Muscle layer of duodenum (tissue), 2 donors: ENCODE results near the gene GUCY2C.

Experiments used
- H3K27ac ChIP-seq: one replicate; pipeline ENCODE4 v1.7.0; 2013; ENCODE audit warnings: mild to moderate bottlenecking, low read length
- H3K27me3 ChIP-seq: one replicate; pipeline ENCODE4 v1.7.0; 2013; ENCODE audit warnings: low read depth, mild to moderate bottlenecking, control low read depth, low read length
- H3K36me3 ChIP-seq, 2 donors: one replicate each; pipeline ENCODE4 v1.7.0; 2013; ENCODE audit warnings: low read length in 2 of 2, control low read depth in 1 of 2, mild to moderate bottlenecking in 1 of 2; ENCODE audit not compliant: insufficient read depth in 2 of 2, control insufficient read depth in 1 of 2
- H3K4me1 ChIP-seq, 2 donors: one replicate each; pipeline ENCODE4 v1.7.0; 2013; ENCODE audit warnings: low read length in 2 of 2, mild to moderate bottlenecking in 2 of 2, control low read depth in 1 of 2, moderate library complexity in 1 of 2; ENCODE audit not compliant: insufficient read depth in 2 of 2, control insufficient read depth in 1 of 2
- H3K4me3 ChIP-seq, 2 donors: one replicate each; pipeline ENCODE4 v1.7.0; 2013; ENCODE audit warnings: low read length in 2 of 2, low read depth in 1 of 2, mild to moderate bottlenecking in 1 of 2
- H3K9me3 ChIP-seq, 2 donors: one replicate each; pipeline ENCODE4 v1.7.0; 2013; ENCODE audit warnings: low read length in 2 of 2, control low read depth in 1 of 2, mild to moderate bottlenecking in 1 of 2; ENCODE audit not compliant: control insufficient read depth in 1 of 2
- donor health status: healthy.

GUCY2C gene

DNA sequence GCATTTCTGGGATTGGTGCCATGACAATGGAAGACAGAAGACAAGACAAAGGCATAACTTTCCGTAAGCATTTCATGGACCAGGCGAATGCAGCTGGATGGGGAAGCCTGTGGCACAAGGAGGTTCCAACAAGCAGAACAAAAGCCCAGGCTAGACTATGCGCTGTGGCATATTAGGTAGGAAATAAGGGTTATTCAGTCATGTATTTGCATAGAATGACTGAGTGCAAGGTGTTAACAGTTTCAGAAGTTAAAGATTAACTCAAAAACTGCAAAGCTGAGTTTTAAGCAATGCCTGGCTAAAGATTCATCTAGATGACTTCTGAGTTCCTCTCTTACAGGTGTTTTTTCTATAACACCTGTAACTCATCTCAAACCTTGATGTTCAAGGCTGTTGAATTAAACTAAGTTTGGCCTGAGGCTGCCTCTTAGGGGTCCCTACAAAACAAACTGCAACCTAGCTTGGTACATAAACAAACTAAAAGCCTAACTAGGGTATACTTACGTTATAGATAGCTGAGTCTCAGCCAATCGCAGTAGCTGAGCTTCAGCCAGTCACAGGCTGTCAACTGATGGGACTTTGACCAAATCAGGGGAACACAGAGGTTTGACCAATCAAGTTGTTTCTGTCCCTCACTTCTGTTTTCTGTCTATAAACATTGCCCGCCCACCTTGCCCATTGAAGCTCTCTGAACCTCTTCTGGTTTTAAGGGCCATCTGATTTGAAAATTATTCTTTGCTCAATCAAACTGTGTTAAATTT, 76.5 kb downstream of the GUCY2C start:
- no peaks in the 10 kb centered on the region for H3K27me3 ChIP-seq
- no peak overlapping the region for H3K27ac ChIP-seq
- peaks cover 0 to 5% of the 10 kb centered on the region in 2 donors for H3K36me3 ChIP-seq
- H3K9me3 ChIP-seq = no peaks in the 10 kb centered on the region
- H3K4me3 ChIP-seq = no peak overlapping the region
- H3K4me1 ChIP-seq = peaks cover 0 to 4% of the 10 kb centered on the region in 2 donors

DNA sequence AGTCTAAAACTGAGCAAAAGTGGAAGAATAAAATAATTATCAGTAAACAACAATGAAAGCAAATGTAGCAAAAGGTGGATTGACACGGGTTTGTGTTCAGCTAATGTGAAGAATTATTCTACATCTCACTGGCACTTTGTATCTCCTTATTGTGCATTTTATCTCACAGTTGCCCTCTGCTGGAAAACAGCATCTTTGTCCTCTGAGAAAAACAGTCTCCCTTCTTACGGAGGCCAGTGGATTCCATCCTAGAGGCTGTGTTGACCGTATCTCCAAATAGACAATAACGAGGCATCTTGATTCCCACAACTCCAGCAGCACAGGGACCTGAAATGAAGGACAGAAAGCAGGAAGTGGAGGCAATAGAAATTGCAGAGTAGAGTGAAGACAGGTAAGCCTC, 77.4 kb downstream of the GUCY2C start:
- H3K36me3 ChIP-seq = peaks cover 0 to 5% of the 10 kb centered on the region in 2 donors

DNA sequence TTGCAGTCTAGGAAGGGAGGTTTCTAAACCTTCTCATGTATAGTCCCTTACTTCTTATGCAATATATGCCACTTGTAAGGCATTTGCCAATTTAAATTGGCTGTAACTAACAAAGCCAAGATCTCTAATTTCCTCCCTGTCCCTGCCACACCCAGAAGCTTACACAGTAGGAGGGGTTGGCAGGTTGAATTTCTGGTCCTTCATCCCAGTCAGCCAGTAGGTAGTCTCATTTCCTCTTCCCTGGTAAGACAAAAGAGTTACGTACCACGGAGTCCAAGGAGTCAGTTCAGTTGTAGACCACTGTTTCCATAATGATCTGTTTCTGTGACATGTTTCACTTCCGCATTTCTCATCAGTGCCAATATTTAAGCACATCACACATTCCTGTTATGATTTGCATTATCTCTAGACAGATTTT, 81.7 kb downstream of the GUCY2C start:
- peaks cover 0 to 5% of the 10 kb centered on the region in 2 donors for H3K36me3 ChIP-seq
- H3K27ac ChIP-seq = no peak overlapping the region
- H3K4me1 ChIP-seq = peaks cover 4 to 22% of the 10 kb centered on the region in 2 donors
- no peaks in the 10 kb centered on the region for H3K9me3 ChIP-seq
- no peak overlapping the region for H3K4me3 ChIP-seq
- H3K27me3 ChIP-seq = no peaks in the 10 kb centered on the region

More for the DNA sequence above, 77.4 kb downstream of the GUCY2C start:
- no peak overlapping the region for H3K27ac ChIP-seq
- H3K9me3 ChIP-seq = no peaks in the 10 kb centered on the region
- no peak overlapping the region for H3K4me3 ChIP-seq
- peaks cover 4% of the 10 kb centered on the region in 2 donors for H3K4me1 ChIP-seq
- no peaks in the 10 kb centered on the region for H3K27me3 ChIP-seq

DNA sequence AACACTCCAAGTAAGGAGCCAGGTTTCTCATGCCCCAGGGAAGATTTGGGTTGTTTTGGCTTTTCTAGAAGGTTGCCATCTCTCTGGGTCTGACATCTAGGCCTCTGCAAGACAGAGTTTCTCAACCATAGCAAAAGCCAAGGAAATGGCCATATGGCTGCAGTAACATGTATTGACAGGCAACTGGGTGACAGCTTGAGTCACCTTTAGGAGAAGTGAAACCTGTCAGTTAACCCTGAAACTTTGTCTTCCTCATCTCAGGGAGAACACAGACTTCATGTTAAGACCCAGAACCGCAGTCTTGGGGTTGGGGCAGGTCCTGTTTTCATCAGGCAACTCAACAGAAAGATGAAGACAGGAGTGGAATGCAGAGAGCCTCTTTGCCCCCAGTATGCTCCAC, 82.7 kb downstream of the GUCY2C start:
- Histone ChIP-seq H3K36me3 (no peaks in the 10 kb centered on the region), H3K27ac (no peak overlapping the region), H3K27me3 (no peaks in the 10 kb centered on the region), H3K9me3 (no peaks in the 10 kb centered on the region), H3K4me3 (no peak overlapping the region), H3K4me1 (peaks cover 0 to 22% of the 10 kb centered on the region in 2 donors)

DNA sequence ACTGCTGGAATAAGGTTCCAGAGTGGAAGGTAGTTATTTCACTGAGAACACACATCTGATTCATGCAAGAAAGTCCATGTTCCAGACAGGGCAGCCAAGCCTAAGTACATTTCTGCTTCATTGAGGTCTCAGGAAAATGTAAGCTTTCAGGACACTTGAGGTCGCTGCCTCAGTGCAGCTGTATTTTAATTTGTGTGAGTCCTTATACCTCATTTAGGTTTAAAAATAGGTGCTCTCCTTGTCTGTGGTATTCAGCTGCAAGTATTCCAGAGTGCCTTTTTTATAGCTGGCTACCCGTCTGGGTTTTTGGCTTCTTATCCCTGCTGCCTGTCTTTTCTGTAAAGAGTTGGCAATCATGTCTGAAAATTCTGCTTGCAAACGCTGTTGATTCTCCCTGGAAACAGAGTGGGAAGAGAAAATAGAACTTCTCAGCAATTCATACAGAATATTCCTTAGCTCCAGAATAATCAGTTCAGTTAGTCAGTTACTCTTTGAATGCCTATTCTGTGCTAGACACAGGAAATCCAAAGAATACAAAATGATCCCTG, 83.4 kb downstream of the GUCY2C start:
- Histone ChIP-seq H3K27me3 (no peaks in the 10 kb centered on the region), H3K9me3 (no peaks in the 10 kb centered on the region), H3K36me3 (no peaks in the 10 kb centered on the region), H3K4me1 (peaks cover 0 to 22% of the 10 kb centered on the region in 2 donors), H3K4me3 (no peak overlapping the region), H3K27ac (no peak overlapping the region)

DNA sequence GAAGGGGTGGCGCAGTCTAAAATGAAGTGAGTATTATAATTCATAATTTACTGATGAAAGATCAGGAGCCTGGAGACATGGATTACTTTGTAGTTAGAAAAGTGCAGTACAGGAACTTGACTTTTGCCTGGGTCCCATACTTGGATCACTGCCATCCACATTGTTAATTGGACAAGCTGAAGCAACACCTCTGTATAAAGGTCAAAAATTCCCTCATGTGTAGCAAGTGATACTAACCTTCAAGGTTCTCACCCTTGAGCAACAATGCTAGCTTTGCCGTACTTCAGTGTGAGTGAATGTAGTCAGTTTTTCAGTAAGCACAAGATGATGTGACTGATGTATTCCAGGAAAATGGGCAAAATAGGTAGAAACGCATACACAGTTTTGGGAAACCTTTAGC, 84.1 kb downstream of the GUCY2C start:
- H3K4me3 ChIP-seq = no peak overlapping the region
- H3K36me3 ChIP-seq = no peaks in the 10 kb centered on the region
- H3K27me3 ChIP-seq = no peaks in the 10 kb centered on the region
- no peak overlapping the region for H3K27ac ChIP-seq
- H3K9me3 ChIP-seq = peaks cover 0 to 4% of the 10 kb centered on the region in 2 donors
- H3K4me1 ChIP-seq = peaks cover 0 to 22% of the 10 kb centered on the region in 2 donors

DNA sequence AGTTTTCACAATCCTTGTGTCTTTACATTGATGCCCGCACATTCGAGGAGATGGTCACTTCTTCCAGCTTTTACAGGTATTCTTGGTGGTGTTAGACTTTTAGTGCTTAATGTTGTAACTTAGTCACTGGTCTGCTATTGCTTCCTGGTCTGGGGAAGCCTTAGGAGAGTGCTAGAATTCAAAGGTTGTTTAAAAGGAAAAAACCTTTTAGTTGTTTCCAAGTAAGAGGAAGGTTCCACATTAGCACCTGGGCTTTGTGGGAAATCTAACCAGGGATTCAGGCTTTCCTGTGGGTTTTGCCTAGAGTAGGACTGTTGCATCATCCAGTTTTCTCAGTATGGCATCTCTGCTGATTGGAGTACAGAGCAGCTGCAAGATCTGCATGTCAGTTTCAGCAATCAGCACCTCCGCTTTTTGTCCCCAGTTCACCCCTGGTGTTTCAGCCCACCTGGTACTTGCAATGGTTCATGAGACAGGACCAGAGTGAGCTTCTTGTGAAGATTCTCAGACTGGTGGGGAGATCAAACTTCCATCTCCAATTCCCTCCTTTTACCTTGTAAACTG, 84.7 kb downstream of the GUCY2C start:
- H3K36me3 ChIP-seq = no peaks in the 10 kb centered on the region
- H3K9me3 ChIP-seq = peaks cover 3 to 7% of the 10 kb centered on the region in 2 donors
- H3K4me3 ChIP-seq = no peak overlapping the region
- H3K27me3 ChIP-seq = no peaks in the 10 kb centered on the region
- H3K27ac ChIP-seq = no peak overlapping the region
- H3K4me1 ChIP-seq = peaks cover 0 to 22% of the 10 kb centered on the region in 2 donors

DNA sequence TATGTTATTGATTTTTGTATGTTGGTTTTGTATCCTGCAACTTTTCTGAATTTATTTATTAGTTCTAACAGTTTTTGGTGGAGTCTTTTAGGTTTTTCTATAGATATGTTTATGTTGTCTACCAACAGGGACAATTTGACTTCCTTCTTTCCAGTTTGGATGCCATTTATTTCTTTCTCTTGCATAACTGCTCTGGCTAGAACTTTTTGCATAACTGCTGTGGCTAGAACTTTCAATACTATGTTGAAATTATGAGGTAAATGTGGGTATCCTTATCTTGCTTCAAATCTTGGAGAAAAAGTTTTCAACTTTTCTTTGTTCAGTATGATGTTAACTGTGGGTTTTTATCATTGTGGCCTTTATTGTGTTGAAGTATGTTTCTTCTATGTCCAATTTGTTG, 88.8 kb downstream of the GUCY2C start:
- Histone ChIP-seq H3K4me1 (peaks cover 0 to 4% of the 10 kb centered on the region in 2 donors), H3K27me3 (no peaks in the 10 kb centered on the region), H3K9me3 (peaks cover 17 to 24% of the 10 kb centered on the region in 2 donors), H3K36me3 (no peaks in the 10 kb centered on the region), H3K27ac (no peak overlapping the region), H3K4me3 (no peak overlapping the region)

DNA sequence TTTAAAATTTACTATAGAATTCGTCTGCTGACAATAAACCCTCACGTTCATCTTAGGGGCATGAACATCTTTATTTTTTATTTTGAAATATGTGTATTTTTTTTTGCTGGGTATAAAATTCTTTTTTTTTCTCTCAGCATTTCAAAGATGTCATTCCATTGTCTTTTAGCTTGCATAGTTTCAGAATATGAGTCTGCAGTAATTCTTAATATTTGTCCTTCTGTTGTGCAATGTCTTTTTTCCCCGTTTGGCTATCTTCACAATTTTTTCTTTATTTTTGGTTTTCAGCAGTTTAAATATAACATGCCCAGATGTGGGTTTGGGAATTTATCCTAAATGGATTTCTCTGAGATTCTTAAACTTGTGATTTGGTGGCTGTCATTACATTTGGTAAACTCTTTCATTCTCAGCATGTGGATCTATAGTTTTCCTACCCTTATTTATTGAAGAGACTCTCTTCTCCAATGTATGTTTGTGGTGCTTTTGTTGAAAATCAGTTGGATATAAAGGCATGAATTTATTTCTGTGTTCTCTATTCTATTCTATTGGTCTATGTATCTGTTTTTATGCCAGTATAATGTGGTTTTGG, 90.9 kb downstream of the GUCY2C start:
- Histone ChIP-seq H3K4me3 (peak overlapping the region in 1 of 2 donors; percentile 26), H3K27me3 (no peaks in the 10 kb centered on the region), H3K27ac (no peak overlapping the region), H3K36me3 (no peaks in the 10 kb centered on the region), H3K9me3 (peaks cover 17 to 25% of the 10 kb centered on the region in 2 donors), H3K4me1 (no peaks in the 10 kb centered on the region)

DNA sequence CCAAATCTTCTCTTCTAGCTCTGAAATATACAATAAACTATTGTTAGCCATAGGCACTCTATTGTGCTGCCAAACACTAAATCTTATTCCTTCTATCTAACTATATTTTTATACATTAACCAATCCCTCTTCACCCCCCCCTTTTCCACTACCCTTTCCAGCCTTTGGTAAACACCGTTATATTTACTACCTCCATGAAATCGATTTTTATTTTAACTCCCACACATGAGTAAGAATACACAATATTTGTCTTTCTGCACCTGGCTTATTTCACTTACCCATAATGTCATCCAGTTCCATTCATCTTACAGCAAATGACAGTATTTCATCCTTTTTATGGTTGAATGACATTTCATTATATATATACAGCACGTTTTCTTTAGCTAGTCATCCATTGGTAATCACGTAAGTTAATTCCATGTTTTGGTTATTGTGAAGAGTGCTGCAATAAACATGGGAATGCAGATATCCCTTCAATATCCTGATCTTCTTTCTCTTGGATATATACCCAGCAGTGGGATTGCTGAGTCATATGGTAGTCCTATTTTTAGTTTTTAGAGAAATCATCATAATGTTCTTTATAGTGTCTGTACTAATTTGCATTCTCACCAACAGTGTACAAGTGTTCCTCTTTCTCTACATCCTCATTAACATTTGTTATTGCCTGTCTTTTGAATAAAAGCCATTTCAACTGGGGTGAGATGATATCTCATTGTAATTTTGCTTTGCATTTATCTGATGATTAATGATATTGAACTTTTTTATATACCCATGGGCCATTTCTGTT, 94.5 kb downstream of the GUCY2C start:
- no peaks in the 10 kb centered on the region for H3K36me3 ChIP-seq
- no peak overlapping the region for H3K27ac ChIP-seq
- no peaks in the 10 kb centered on the region for H3K27me3 ChIP-seq
- H3K4me3 ChIP-seq = no peak overlapping the region
- H3K4me1 ChIP-seq = no peaks in the 10 kb centered on the region
- peaks cover 22 to 23% of the 10 kb centered on the region in 2 donors for H3K9me3 ChIP-seq

DNA sequence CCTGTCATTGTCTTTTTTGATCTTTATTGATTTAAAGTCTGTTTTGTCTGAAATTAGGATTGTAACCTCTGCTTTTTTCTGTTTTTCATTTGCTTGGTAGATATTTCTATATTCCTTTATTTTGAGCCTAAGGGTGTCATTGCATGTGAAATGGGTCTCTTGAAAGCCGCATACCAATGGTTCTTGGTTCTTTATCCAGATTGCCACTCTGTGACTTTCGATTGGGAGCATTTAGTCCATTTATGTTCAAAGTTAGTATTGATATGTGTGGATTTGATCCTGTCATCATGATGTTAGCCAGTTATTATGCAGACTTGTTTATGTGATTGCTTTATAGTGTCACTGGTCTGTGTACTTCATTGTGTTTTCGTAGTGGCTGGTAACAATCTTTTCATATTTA, 98.9 kb downstream of the GUCY2C start:
- Histone ChIP-seq H3K27me3 (no peaks in the 10 kb centered on the region), H3K9me3 (peaks cover 0 to 11% of the 10 kb centered on the region in 2 donors), H3K4me3 (no peak overlapping the region), H3K4me1 (no peaks in the 10 kb centered on the region), H3K27ac (no peak overlapping the region), H3K36me3 (no peaks in the 10 kb centered on the region)
